H1 (cell line): ENCODE results near the gene DNTTIP2. TPM values are rescaled to one million over a fixed set of nuclear protein-coding genes. Genes with fewer than 3 reads are reported as not detected.

ENCODE experiments used
- CEBPB ChIP-seq: IDR thresholded peaks from 2 replicates; pipeline ENCODE4 v1.6.1; 2012; ENCODE audit warnings: low read depth, low read length
- SAP30 ChIP-seq: fragments of 300-600 bp; sonication (generic); IDR thresholded peaks from 2 replicates; pipeline ENCODE4 v1.7.1; 2012; ENCODE audit warnings: low read length, moderate library complexity, mild to moderate bottlenecking, inconsistent platforms; ENCODE audit not compliant: insufficient read depth, insufficient replicate concordance
- polyA plus RNA-seq, 7 experiments: library from polyadenylated mRNA; depleted of rRNA in 3 of 7; stranded (reverse) in 5 of 7; unstranded in 2 of 7; fragments of >200 nt in 5 of 7; fragments of 200-250 nt in 2 of 7; gene quantifications; 1 replicate in 5 of 7; 2 replicates in 1 of 7; 4 replicates in 1 of 7; pipeline versions ENCODE4 v1.2.1 to v1.2.3, GENCODE V29; 2011 to 2013; ENCODE audit warnings: missing spikeins in 2 of 7, mixed read lengths in 2 of 7
- total RNA-seq: library from RNA; stranded (reverse); fragmentation: NEBNext Ultra II Directional; extraction: Animal tissue kit (Norgen Biotek cat#: 25700); gene quantifications from 2 replicates; pipeline ENCODE4 v1.2.1, GENCODE V29; 2021

DNTTIP2 gene
- total and polyA plus RNA-seq, 2 of the 8 experiments (the other 6 are each of a cell fraction or from before 2014, with no cell fraction given) = 6.3 to 80.4 TPM

- no peak for TF ChIP-seq SAP30
- TF ChIP-seq CEBPB = no peak
Measured at GRCh38 chr1:93828367-93828755, 50.6 kb downstream of the DNTTIP2 start (continued).
